HEK293 (cell line): ENCODE data around the gene SQSTM1.

Experiments
- ZNF324 ChIP-seq: fragments of 450-650 bp; formaldehyde crosslinking; IDR thresholded peaks from 2 replicates; pipeline ENCODE4 v1.5.1; 2016; ENCODE audit warnings: missing biosample characterization, missing genetic modification characterization
- TF ChIP-seq, protein P1 (sequence below): fragments of 450-650 bp; formaldehyde crosslinking; IDR thresholded peaks from 2 replicates; pipeline ENCODE4 v1.5.1; 2016; ENCODE audit warnings: missing biosample characterization, missing genetic modification characterization
- TF ChIP-seq, protein P2 (sequence below): fragments of 450-650 bp; formaldehyde crosslinking; IDR thresholded peaks from 2 replicates; pipeline ENCODE4 v1.5.1; 2016; ENCODE audit warnings: missing biosample characterization, missing genetic modification characterization

DNA sequence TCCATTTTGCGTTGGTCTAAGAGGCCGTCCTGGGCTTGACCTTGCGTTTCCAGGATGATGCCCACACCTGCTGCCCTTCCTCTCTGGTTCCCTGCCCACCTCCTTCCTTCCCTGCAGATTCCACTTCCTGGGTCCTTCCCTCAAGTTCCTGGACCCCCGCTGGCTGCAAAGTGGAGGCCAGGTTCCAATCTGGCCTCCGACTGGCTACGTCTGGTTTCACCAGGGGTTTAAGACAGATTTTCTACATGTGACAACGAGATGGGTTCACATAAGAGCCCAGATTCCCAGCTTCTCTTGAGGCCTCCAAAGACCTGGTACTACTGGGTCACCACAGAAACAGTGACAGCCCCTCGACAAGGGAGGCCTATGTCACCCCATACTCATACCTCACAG lies 16.2 kb upstream of the SQSTM1 start:
- TF ChIP-seq, protein P1, sequence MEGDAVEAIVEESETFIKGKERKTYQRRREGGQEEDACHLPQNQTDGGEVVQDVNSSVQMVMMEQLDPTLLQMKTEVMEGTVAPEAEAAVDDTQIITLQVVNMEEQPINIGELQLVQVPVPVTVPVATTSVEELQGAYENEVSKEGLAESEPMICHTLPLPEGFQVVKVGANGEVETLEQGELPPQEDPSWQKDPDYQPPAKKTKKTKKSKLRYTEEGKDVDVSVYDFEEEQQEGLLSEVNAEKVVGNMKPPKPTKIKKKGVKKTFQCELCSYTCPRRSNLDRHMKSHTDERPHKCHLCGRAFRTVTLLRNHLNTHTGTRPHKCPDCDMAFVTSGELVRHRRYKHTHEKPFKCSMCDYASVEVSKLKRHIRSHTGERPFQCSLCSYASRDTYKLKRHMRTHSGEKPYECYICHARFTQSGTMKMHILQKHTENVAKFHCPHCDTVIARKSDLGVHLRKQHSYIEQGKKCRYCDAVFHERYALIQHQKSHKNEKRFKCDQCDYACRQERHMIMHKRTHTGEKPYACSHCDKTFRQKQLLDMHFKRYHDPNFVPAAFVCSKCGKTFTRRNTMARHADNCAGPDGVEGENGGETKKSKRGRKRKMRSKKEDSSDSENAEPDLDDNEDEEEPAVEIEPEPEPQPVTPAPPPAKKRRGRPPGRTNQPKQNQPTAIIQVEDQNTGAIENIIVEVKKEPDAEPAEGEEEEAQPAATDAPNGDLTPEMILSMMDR (tag by site-specific recombination), result no peak
- TF ChIP-seq, protein P2, sequence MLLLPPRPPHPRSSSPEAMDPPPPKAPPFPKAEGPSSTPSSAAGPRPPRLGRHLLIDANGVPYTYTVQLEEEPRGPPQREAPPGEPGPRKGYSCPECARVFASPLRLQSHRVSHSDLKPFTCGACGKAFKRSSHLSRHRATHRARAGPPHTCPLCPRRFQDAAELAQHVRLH (tag by site-specific recombination), result no peak
- no peak for TF ChIP-seq ZNF324 (tag by site-specific recombination)
